ENCODE measurements around the gene RNF111.
"Not testable (repeated sequence)": the region's sequence is repeated elsewhere in the genome, so short reads cannot be mapped to it uniquely, and the experiment has no call there.

Gene RNF111

GRCh38 chr15:59063042-59063441 is 75.6 kb downstream of the RNF111 start:
- DNase-seq, result no peak

- DNase-seq, result no peak
Observed at GRCh38 chr15:59069430-59069829, 82.0 kb downstream of the RNF111 start.

GRCh38 chr15:59074607-59075006 is 87.1 kb downstream of the RNF111 start:
- DNase-seq, result no peak

- no peak for DNase-seq
Observed at GRCh38 chr15:59087731-59088130, 100.3 kb downstream of the RNF111 start.

- no peak for DNase-seq
Observed at GRCh38 chr15:59094077-59094476, 106.6 kb downstream of the RNF111 start.

- DNase-seq, result no peak
Observed at GRCh38 chr15:59096429-59096828, 109.0 kb downstream of the RNF111 start.

- no peak for DNase-seq
Observed at GRCh38 chr15:59099162-59099685, 111.8 kb downstream of the RNF111 start.

GRCh38 chr15:59104602-59104911 is 117.1 kb downstream of the RNF111 start:
- no peak for DNase-seq

GRCh38 chr15:59104912-59105732 is 117.7 kb downstream of the RNF111 start, which contains the start of gene CCNB2:
Gene CCNB2, plus strand, starts transcription at chr15:59105146. Its CDS starts 123 bp downstream, at chr15:59105269.
- DNase-seq, result peak; percentile 41

GRCh38 chr15:59105854-59106253 is 118.4 kb downstream of the RNF111 start:
- no peak for DNase-seq

GRCh38 chr15:59111251-59111650 is 123.8 kb downstream of the RNF111 start:
- DNase-seq, result no peak

- no peak for DNase-seq
Observed at GRCh38 chr15:59115047-59115446, 127.6 kb downstream of the RNF111 start.

- no peak for DNase-seq
Observed at GRCh38 chr15:59116141-59116540, 128.7 kb downstream of the RNF111 start.

- no peak for DNase-seq
Observed at GRCh38 chr15:59116771-59117170, 129.3 kb downstream of the RNF111 start.

GRCh38 chr15:59119625-59120024 is 132.2 kb downstream of the RNF111 start:
- DNase-seq, result no peak

GRCh38 chr15:59120937-59121336 is 133.5 kb downstream of the RNF111 start:
- no peak for DNase-seq

GRCh38 chr15:59124261-59124660 is 136.8 kb downstream of the RNF111 start:
- no peak for DNase-seq

GRCh38 chr15:59125683-59126082 is 138.2 kb downstream of the RNF111 start:
- not testable (repeated sequence) for DNase-seq

- not testable (repeated sequence) for DNase-seq
Observed at GRCh38 chr15:59127255-59127654, 139.8 kb downstream of the RNF111 start.

- no peak for DNase-seq
Observed at GRCh38 chr15:59131456-59131855, 144.0 kb downstream of the RNF111 start.

- no peak for DNase-seq
Observed at GRCh38 chr15:59131969-59132562, 144.6 kb downstream of the RNF111 start.

GRCh38 chr15:59133929-59134427 is 146.5 kb downstream of the RNF111 start:
- no peak for DNase-seq

- no peak for DNase-seq
Observed at GRCh38 chr15:59137566-59137965, 150.1 kb downstream of the RNF111 start.

GRCh38 chr15:59138243-59138642 is 150.8 kb downstream of the RNF111 start:
- no peak for DNase-seq

Measured in T1000 (cell line).